Measurements from ENCODE around the gene CACNG5.
A peak's percentile ranks its signal among the peaks of the same experiment; 100 is the strongest.

The CACNG5 gene

GRCh38 chr17:66814570-66814969 lies 20.3 kb upstream of the CACNG5 start:
- no peak overlapping the region for H3K4me3 ChIP-seq (ENCODE audit: control insufficient read depth, low read depth, low read length)
- no peak for TF ChIP-seq CTCF (conservative IDR thresholded peaks at IDR 0.05; ENCODE audit: control insufficient read depth, insufficient read depth, low read depth, low read length)
- no peak for DNase-seq (ENCODE audit: low read depth)

- no peak overlapping the region for H3K4me3 ChIP-seq (ENCODE audit: control insufficient read depth, low read depth, low read length)
- DNase-seq (ENCODE audit: low read depth), result no peak
- TF ChIP-seq CTCF (conservative IDR thresholded peaks at IDR 0.05; ENCODE audit: control insufficient read depth, insufficient read depth, low read depth, low read length), result no peak
These were observed 17.2 kb upstream of the CACNG5 start for GRCh38 chr17:66817750-66818149.

GRCh38 chr17:66819466-66819865 lies 15.5 kb upstream of the CACNG5 start:
- no peak for TF ChIP-seq CTCF (conservative IDR thresholded peaks at IDR 0.05; ENCODE audit: control insufficient read depth, insufficient read depth, low read depth, low read length)
- no peak overlapping the region for H3K4me3 ChIP-seq (ENCODE audit: control insufficient read depth, low read depth, low read length)
- DNase-seq (ENCODE audit: low read depth), result no peak

GRCh38 chr17:66822009-66822408 lies 12.9 kb upstream of the CACNG5 start:
- no peak for DNase-seq (ENCODE audit: low read depth)
- no peak for TF ChIP-seq CTCF (conservative IDR thresholded peaks at IDR 0.05; ENCODE audit: control insufficient read depth, insufficient read depth, low read depth, low read length)
- H3K4me3 ChIP-seq (ENCODE audit: control insufficient read depth, low read depth, low read length), result no peak overlapping the region

- no peak for DNase-seq (ENCODE audit: low read depth)
- no peak for TF ChIP-seq CTCF (conservative IDR thresholded peaks at IDR 0.05; ENCODE audit: control insufficient read depth, insufficient read depth, low read depth, low read length)
- no peak overlapping the region for H3K4me3 ChIP-seq (ENCODE audit: control insufficient read depth, low read depth, low read length)
These were observed 8.1 kb upstream of the CACNG5 start for GRCh38 chr17:66826856-66827255.

GRCh38 chr17:66829386-66829864 lies 5.5 kb upstream of the CACNG5 start:
- DNase-seq (ENCODE audit: low read depth), result peak; percentile 58
- no peak for TF ChIP-seq CTCF (conservative IDR thresholded peaks at IDR 0.05; ENCODE audit: control insufficient read depth, insufficient read depth, low read depth, low read length)
- H3K4me3 ChIP-seq (ENCODE audit: control insufficient read depth, low read depth, low read length), result no peak overlapping the region

- no peak for TF ChIP-seq CTCF (conservative IDR thresholded peaks at IDR 0.05; ENCODE audit: control insufficient read depth, insufficient read depth, low read depth, low read length)
- DNase-seq (ENCODE audit: low read depth), result no peak
- H3K4me3 ChIP-seq (ENCODE audit: control insufficient read depth, low read depth, low read length), result no peak overlapping the region
These were observed 5.0 kb upstream of the CACNG5 start for GRCh38 chr17:66829883-66830282.
